ENCODE results near the gene RPL23.

Gene RPL23

GRCh38 chr17:38853292-38854219, at the start of gene RPL23:
RPL23 (minus strand) TSS chr17:38853721; CDS start chr17:38853710, 11 bp downstream.
- DNase-seq, result peak; percentile 94

GRCh38 chr17:38900978-38901656, 47.6 kb upstream of the RPL23 start:
- DNase-seq, result peak; percentile 45

GRCh38 chr17:38899421-38899820, 45.9 kb upstream of the RPL23 start:
- no peak for DNase-seq

GRCh38 chr17:38898812-38899348, 45.4 kb upstream of the RPL23 start:
- peak; percentile 84 for DNase-seq

- no peak for DNase-seq
These were observed 44.8 kb upstream of the RPL23 start for GRCh38 chr17:38898291-38898679.

- no peak for DNase-seq
These were observed 44.3 kb upstream of the RPL23 start for GRCh38 chr17:38897671-38898290.

- no peak for DNase-seq
These were observed 43.7 kb upstream of the RPL23 start for GRCh38 chr17:38897176-38897575.

GRCh38 chr17:38896346-38896954, 42.9 kb upstream of the RPL23 start:
- no peak for DNase-seq

- no peak for DNase-seq
These were observed 40.8 kb upstream of the RPL23 start for GRCh38 chr17:38894276-38894675.

- DNase-seq, result peak; percentile 47
These were observed 40.1 kb upstream of the RPL23 start for GRCh38 chr17:38893607-38894006.

GRCh38 chr17:38893113-38893512, 39.6 kb upstream of the RPL23 start:
- no peak for DNase-seq

GRCh38 chr17:38892620-38893019, 39.1 kb upstream of the RPL23 start:
- no peak for DNase-seq

- no peak for DNase-seq
These were observed 38.6 kb upstream of the RPL23 start for GRCh38 chr17:38892083-38892482.

GRCh38 chr17:38891441-38891840, 37.9 kb upstream of the RPL23 start:
- DNase-seq, result no peak

GRCh38 chr17:38890410-38890746, 36.9 kb upstream of the RPL23 start:
- DNase-seq, result no peak

- no peak for DNase-seq
These were observed 36.4 kb upstream of the RPL23 start for GRCh38 chr17:38889745-38890409.

- DNase-seq, result no peak
These were observed 35.3 kb upstream of the RPL23 start for GRCh38 chr17:38888842-38889241.

- no peak for DNase-seq
These were observed 33.1 kb upstream of the RPL23 start for GRCh38 chr17:38886643-38887010.

GRCh38 chr17:38885728-38886642, 32.5 kb upstream of the RPL23 start:
- no peak for DNase-seq

- no peak for DNase-seq
These were observed 31.7 kb upstream of the RPL23 start for GRCh38 chr17:38885044-38885727.

Data from CD4-positive, alpha-beta T cell treated with Interferon gamma for 1 hour (primary cell).